Tibial artery (tissue), 4 donors: ENCODE measurements around the gene TEDC1.
A peak's percentile ranks its signal among the peaks of the same experiment; 100 is the strongest.

Experiments used
- DNase-seq, 2 donors: peaks; one replicate each; pipeline ENCODE4 v3.0.0-alpha.2; 2019
- H3K27ac ChIP-seq, 2 donors: fragments of 200-600 bp; sonication (generic) in 1 of 2; 1 replicate in 1 of 2; 2 replicates in 1 of 2; pipeline ENCODE4 v1.5.1; 2018 to 2019; ENCODE audit warnings: mild to moderate bottlenecking in 1 of 2
- H3K27me3 ChIP-seq, 2 donors: fragments of 200-600 bp; sonication (generic) in 1 of 2; one replicate each; pipeline versions ENCODE4 v1.5.1 to v1.6.0; 2016 to 2019
- H3K36me3 ChIP-seq, 3 donors: fragments of 200-600 bp; sonication (generic) in 2 of 3; one replicate each; pipeline ENCODE4 v1.5.1; 2016 to 2019; ENCODE audit warnings: mild to moderate bottlenecking in 2 of 3
- H3K4me1 ChIP-seq, 4 donors: fragments of 200-600 bp; sonication (generic) in 2 of 4; 1 replicate in 3 of 4; 2 replicates in 1 of 4; pipeline ENCODE4 v1.5.1; 2016 to 2019
- H3K4me3 ChIP-seq, 2 donors: fragments of 200-600 bp; sonication (generic) in 1 of 2; 1 replicate in 1 of 2; 2 replicates in 1 of 2; pipeline ENCODE4 v1.5.1; 2018 to 2019; ENCODE audit warnings: mild to moderate bottlenecking in 2 of 2
- H3K9me3 ChIP-seq, 3 donors: fragments of 200-600 bp; sonication (generic) in 1 of 3; one replicate each; pipeline ENCODE4 v1.5.1; 2016 to 2019
- CTCF ChIP-seq, 2 experiments: fragments of 200-600 bp in 1 of 2; fragments of 450-650 bp in 1 of 2; IDR thresholded peaks; one replicate each; pipeline ENCODE4 v1.5.1; 2017 to 2019; ENCODE audit warnings: antibody characterized with exemption in 2 of 2, mild to moderate bottlenecking in 1 of 2, moderate library complexity in 1 of 2
- intact Hi-C: fragments of 100-400 bp; cut with DNase I; formaldehyde crosslinking; loops from one replicate; pipeline ENCODE4 v1.15.0; 2023; ENCODE audit warnings: low total_unique reads

The TEDC1 gene

DNA sequence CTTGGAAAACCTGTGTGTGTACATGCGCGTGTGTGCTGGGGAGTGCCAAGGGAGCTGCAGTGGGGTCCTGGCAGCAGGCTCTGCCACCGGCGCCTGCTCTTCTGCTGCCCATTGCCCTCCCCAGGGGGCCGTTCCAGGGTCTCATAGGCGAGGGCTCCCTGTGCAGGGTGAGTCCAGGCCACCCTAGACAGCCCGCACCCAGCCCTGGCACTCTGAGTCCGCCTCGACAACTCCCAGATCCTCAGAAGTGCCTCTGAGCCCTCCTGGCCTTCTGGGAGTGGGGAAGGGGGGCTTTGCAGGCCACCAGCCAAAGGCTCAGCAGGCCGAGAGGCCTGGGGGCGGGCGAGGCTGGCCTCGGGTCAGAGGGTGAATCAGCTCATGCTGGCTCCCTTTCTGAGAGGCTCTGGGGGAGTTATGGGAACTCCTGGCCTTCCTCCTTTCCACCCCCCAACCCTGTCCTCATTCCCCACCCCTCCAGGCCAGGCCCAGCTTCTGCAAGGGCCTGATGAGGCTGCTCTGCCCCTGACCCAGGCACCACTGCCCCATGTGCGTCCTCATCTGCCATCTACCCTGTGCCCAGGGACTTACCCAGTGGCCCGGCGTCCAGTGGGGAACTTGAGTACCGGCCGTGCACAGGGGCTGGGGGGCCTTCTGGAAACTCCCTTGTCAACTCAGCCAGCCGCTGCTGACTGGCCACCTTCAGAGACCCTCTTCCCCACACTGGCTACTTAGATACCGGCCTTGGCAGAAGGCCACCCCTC, 2.1 kb upstream of the TEDC1 start:
- intact Hi-C loops = loop anchor here (2.0 kb wide), 1 partner anchor 74 kb away; no protein-coding TSS in a partner anchor
- no peak for TF ChIP-seq CTCF (IDR thresholded peaks at IDR 0.05)
- DNase-seq = no peak
- no peaks in the 10 kb centered on the region for H3K9me3 ChIP-seq
- H3K4me3 ChIP-seq = peak overlapping the region; percentile 63 to 65
- peaks cover 4 to 77% (median 65%) of the 10 kb centered on the region in 4 donors for H3K4me1 ChIP-seq
- H3K27me3 ChIP-seq = no peaks in the 10 kb centered on the region
- peaks cover 0 to 12% (median 0%) of the 10 kb centered on the region in 3 donors for H3K36me3 ChIP-seq
- H3K27ac ChIP-seq = peak overlapping the region; percentile 97 to 98

DNA sequence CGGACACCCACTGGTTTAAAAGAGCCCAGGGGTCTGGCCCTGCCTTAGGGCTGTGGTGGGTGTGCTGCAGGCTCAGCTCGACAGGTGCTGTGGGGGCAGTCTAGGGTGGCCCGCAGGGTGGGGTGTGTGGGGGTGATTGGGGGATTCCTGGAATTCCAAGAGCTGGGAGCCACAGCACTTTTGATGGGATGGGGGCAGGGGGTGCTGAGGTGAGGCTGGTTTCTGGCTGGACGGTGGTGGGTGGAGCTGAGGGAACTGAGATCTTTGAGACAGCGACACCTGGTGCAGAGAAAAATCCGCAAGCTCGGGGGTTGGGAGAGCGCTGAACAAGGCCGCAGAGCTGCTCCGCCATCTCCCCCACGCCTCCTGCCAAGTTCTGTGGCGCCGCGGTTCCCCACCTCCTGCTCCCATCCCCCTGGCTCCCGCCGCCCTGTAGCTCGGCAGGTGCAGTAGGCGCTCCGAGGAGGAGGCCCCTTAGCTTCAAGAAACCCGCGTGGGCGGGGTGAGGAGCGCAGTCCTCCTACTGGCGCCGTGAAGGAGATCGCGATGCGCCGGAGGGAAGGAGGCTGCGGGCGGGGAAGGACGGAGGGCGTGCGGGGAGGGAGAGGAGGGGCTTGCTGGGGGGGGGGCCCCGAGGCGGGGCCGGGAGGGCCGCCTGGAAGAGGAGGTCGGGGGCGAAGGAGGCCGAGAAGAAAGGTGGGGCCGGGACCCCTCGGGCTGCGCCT, 1.3 kb upstream of the TEDC1 start:
- Histone ChIP-seq H3K4me1 (peaks cover 0 to 70% (median 57%) of the 10 kb centered on the region in 4 donors), H3K9me3 (no peaks in the 10 kb centered on the region), H3K36me3 (peaks cover 0 to 12% (median 0%) of the 10 kb centered on the region in 3 donors), H3K27ac (peak overlapping the region; percentile 97 to 98), H3K27me3 (no peaks in the 10 kb centered on the region), H3K4me3 (peak overlapping the region; percentile 63 to 65)
- peak; percentile 57 to 81 for TF ChIP-seq CTCF (IDR thresholded peaks at IDR 0.05)
- intact Hi-C loops = loop anchor here (2.0 to 10.0 kb wide), 6 partner anchors 38 to 505 kb away; partner anchors contain the start of genes BRF1, CLBA1 and TMEM121
- peak; percentile 88 to 94 for DNase-seq

DNA sequence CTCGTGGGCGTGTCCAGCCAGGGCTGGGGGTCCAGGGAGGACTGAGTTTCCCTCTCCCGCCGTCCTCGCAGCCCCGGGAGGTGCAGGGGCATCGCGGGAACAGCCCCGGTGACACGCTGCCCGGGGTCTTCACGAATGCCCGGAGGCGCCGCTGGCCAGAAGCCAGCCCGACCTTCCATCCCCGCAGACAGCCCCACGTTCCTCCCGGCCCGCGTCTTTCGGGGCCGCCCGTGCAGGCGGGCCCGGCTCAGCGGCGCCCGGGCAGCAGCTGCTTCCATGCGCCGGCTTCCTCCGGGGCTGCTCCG, 827 bp upstream of the TEDC1 start:
- no peak for TF ChIP-seq CTCF (IDR thresholded peaks at IDR 0.05)
- no peak for DNase-seq
- H3K27ac ChIP-seq = peak overlapping the region; percentile 97 to 98
- H3K4me3 ChIP-seq = peak overlapping the region; percentile 63 to 65
- peaks cover 0 to 67% (median 52%) of the 10 kb centered on the region in 4 donors for H3K4me1 ChIP-seq
- H3K36me3 ChIP-seq = peaks cover 0 to 12% (median 0%) of the 10 kb centered on the region in 3 donors
- H3K27me3 ChIP-seq = no peaks in the 10 kb centered on the region
- intact Hi-C loops = loop anchor here (2.0 to 10.0 kb wide), 5 partner anchors 37 to 505 kb away; partner anchors contain the start of genes BRF1, CLBA1 and TMEM121
- H3K9me3 ChIP-seq = no peaks in the 10 kb centered on the region

DNA sequence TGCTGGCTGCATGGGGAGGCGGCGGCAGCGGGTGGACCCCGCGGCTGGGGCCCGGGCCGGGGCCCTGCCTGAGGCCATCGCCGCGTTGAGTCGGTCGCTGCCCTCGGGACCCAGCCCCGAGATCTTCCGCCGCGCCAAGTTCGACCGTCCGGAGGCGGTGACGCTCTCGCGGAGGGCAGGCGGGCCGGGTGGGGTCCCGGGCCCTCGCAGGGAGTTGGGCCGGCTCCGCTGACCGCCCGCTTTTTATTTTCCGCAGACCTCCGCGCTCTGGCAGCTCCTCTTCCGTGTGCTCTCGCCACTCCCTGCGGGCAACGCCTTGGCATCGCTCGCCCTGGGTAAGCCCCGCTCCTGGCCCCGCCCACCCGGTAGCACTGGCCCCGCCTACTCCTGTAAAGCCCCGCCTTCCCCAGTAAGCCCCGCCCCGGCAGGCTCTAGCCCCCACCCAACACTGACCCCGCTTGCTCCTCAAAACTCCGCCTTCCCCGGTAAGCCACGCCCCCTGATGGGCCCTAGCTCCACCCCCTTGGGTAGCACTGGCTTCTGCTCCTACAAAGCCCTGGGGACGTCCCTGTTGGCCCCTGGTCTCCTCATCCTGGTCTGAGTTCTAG, 424 bp downstream of the TEDC1 start:
- Histone ChIP-seq H3K27me3 (no peaks in the 10 kb centered on the region), H3K4me3 (peak overlapping the region; percentile 58 to 62), H3K27ac (peak overlapping the region; percentile 55 to 97), H3K9me3 (no peaks in the 10 kb centered on the region), H3K4me1 (peaks cover 0 to 65% (median 40%) of the 10 kb centered on the region in 4 donors), H3K36me3 (peaks cover 0 to 12% (median 0%) of the 10 kb centered on the region in 3 donors)
- DNase-seq = peak; percentile 60 to 85
- TF ChIP-seq CTCF (IDR thresholded peaks at IDR 0.05) = no peak
- intact Hi-C loops = loop anchor here (2.0 to 10.0 kb wide), 5 partner anchors 36 to 507 kb away; partner anchors contain the start of genes BRF1, CLBA1 and TMEM121
